Measurements from ENCODE around the gene FCRL6. TPM values are rescaled to one million over a fixed set of nuclear protein-coding genes. Genes with fewer than 3 reads are reported as not detected.

The FCRL6 gene
- total and polyA plus RNA-seq, 2 donors from 2014 or later: 0.45 to 1.4 TPM

DNA sequence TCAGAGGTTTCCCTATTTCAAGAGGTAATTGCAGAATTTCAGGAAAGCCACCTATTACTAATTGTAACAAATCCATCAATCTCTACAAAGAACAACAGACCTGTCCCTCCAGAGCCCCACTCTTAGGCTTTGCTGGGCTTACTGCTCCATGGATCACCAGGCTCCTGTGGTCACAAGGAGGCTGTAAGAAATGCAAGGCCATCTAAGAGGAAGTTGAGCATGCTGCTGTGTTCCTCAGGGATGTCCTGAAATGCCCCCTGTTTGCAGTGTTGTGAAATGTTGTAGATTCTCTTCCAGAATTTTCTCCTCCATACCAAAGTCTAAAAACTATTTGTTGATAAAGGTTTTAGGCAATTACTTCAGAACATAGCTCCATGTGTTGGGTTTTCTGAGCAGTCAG lies 45.8 kb upstream of the FCRL6 start:
- Histone ChIP-seq H3K27ac (ENCODE audit: low read depth in 2 of 2, low read length in 2 of 2) (no peak overlapping the region), H3K9me3 (ENCODE audit: control insufficient read depth in 2 of 3, insufficient read depth in 1 of 3, low read length in 3 of 3) (no peaks in the 10 kb centered on the region), H3K27me3 (ENCODE audit: control insufficient read depth, insufficient read depth, low read length) (no peaks in the 10 kb centered on the region), H3K4me1 (ENCODE audit: control insufficient read depth in 2 of 3, insufficient read depth in 2 of 3, low read depth in 1 of 3, low read length in 3 of 3) (peaks cover 0 to 9% (median 4%) of the 10 kb centered on the region in 3 donors), H3K4me3 (ENCODE audit: low read length in 3 of 3) (no peak overlapping the region), H3K9ac (ENCODE audit: low read length in 3 of 3) (no peak overlapping the region), H3K36me3 (ENCODE audit: control insufficient read depth in 2 of 3, insufficient read depth in 3 of 3, low read length in 3 of 3) (no peaks in the 10 kb centered on the region)
- TF ChIP-seq, protein P1, sequence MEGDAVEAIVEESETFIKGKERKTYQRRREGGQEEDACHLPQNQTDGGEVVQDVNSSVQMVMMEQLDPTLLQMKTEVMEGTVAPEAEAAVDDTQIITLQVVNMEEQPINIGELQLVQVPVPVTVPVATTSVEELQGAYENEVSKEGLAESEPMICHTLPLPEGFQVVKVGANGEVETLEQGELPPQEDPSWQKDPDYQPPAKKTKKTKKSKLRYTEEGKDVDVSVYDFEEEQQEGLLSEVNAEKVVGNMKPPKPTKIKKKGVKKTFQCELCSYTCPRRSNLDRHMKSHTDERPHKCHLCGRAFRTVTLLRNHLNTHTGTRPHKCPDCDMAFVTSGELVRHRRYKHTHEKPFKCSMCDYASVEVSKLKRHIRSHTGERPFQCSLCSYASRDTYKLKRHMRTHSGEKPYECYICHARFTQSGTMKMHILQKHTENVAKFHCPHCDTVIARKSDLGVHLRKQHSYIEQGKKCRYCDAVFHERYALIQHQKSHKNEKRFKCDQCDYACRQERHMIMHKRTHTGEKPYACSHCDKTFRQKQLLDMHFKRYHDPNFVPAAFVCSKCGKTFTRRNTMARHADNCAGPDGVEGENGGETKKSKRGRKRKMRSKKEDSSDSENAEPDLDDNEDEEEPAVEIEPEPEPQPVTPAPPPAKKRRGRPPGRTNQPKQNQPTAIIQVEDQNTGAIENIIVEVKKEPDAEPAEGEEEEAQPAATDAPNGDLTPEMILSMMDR (IDR thresholded peaks at IDR 0.05; ENCODE audit: borderline replicate concordance, extremely low read depth, insufficient read depth): no peak
- DNase-seq: no peak
- intact Hi-C loops (cut with DNase I): no loop called here
- FAIRE-seq: no peak

DNA sequence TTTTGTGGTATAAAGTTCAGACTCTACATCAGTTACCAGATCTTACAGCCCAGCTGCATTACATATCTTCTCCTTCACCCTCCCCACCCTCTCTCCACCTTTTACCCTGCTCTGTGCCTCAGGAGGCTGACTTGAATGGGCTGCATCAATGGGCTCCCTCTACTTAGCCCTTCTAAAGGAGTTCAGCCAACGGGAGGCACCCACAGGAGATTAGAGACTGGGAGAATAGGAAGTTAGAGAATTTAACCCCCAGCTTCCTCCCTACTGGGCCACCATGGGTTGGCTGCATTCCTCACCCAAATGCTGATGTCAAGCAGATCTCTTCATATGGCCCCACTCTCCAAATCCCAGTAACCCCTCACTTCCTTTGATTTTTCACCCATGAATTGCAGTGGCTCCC lies 38.5 kb upstream of the FCRL6 start:
- Histone ChIP-seq H3K27ac (ENCODE audit: low read depth in 2 of 2, low read length in 2 of 2) (no peak overlapping the region), H3K9ac (ENCODE audit: low read length in 3 of 3) (no peak overlapping the region), H3K36me3 (ENCODE audit: control insufficient read depth in 2 of 3, insufficient read depth in 3 of 3, low read length in 3 of 3) (no peaks in the 10 kb centered on the region), H3K4me1 (ENCODE audit: control insufficient read depth in 2 of 3, insufficient read depth in 2 of 3, low read depth in 1 of 3, low read length in 3 of 3) (no peaks in the 10 kb centered on the region), H3K9me3 (ENCODE audit: control insufficient read depth in 2 of 3, insufficient read depth in 1 of 3, low read length in 3 of 3) (no peaks in the 10 kb centered on the region), H3K4me3 (ENCODE audit: low read length in 3 of 3) (no peak overlapping the region), H3K27me3 (ENCODE audit: control insufficient read depth, insufficient read depth, low read length) (no peaks in the 10 kb centered on the region)
- no peak for FAIRE-seq
- TF ChIP-seq, protein P1 (IDR thresholded peaks at IDR 0.05; ENCODE audit: borderline replicate concordance, extremely low read depth, insufficient read depth): no peak
- intact Hi-C loops (cut with DNase I): no loop called here
- DNase-seq: no peak

- H3K9me3 ChIP-seq (ENCODE audit: control insufficient read depth in 2 of 3, insufficient read depth in 1 of 3, low read length in 3 of 3): no peaks in the 10 kb centered on the region
- FAIRE-seq (no peak), DNase-seq (no peak)
- intact Hi-C loops (cut with DNase I): no loop called here
- TF ChIP-seq, protein P1 (IDR thresholded peaks at IDR 0.05; ENCODE audit: borderline replicate concordance, extremely low read depth, insufficient read depth): no peak
- no peak overlapping the region for H3K9ac ChIP-seq (ENCODE audit: low read length in 3 of 3)
- no peaks in the 10 kb centered on the region for H3K36me3 ChIP-seq (ENCODE audit: control insufficient read depth in 2 of 3, insufficient read depth in 3 of 3, low read length in 3 of 3)
- H3K27ac ChIP-seq (ENCODE audit: low read depth in 2 of 2, low read length in 2 of 2): no peak overlapping the region
- no peaks in the 10 kb centered on the region for H3K27me3 ChIP-seq (ENCODE audit: control insufficient read depth, insufficient read depth, low read length)
- no peaks in the 10 kb centered on the region for H3K4me1 ChIP-seq (ENCODE audit: control insufficient read depth in 2 of 3, insufficient read depth in 2 of 3, low read depth in 1 of 3, low read length in 3 of 3)
- H3K4me3 ChIP-seq (ENCODE audit: low read length in 3 of 3): no peak overlapping the region
Measured at GRCh38 chr1:159765806-159766205, 36.4 kb upstream of the FCRL6 start.
